ENCODE results near the gene TUBA1B. TPM values are rescaled to one million over a fixed set of nuclear protein-coding genes. Genes with fewer than 3 reads are reported as not detected.
A peak's percentile ranks its signal among the peaks of the same experiment; 100 is the strongest.

Gene TUBA1B
- total RNA-seq, 1 donor from 2014 or later, result 739 TPM

GRCh38 chr12:49104822-49105221 lies 26.4 kb downstream of the TUBA1B start:
- no peak for TF ChIP-seq CTCF (IDR thresholded peaks at IDR 0.05; ENCODE audit: insufficient read depth, low read length, poor library complexity, severe bottlenecking)
- no peak overlapping the region for H3K4me3 ChIP-seq (ENCODE audit: low read depth, low read length)
- H3K27me3 ChIP-seq (ENCODE audit: control insufficient read depth, insufficient read depth, low read length), result no peaks in the 10 kb centered on the region
- peaks cover 7% of the 10 kb centered on the region for H3K36me3 ChIP-seq (ENCODE audit: control insufficient read depth, insufficient read depth, low read length)
- DNase-seq (ENCODE audit: low read depth), result no peak

- DNase-seq (ENCODE audit: low read depth), result no peak
- no peak for TF ChIP-seq CTCF (IDR thresholded peaks at IDR 0.05; ENCODE audit: insufficient read depth, low read length, poor library complexity, severe bottlenecking)
- Histone ChIP-seq H3K27me3 (ENCODE audit: control insufficient read depth, insufficient read depth, low read length) (no peaks in the 10 kb centered on the region), H3K36me3 (ENCODE audit: control insufficient read depth, insufficient read depth, low read length) (peaks cover 6% of the 10 kb centered on the region), H3K4me3 (ENCODE audit: low read depth, low read length) (no peak overlapping the region)
Measured at GRCh38 chr12:49100380-49100779, 30.8 kb downstream of the TUBA1B start.

GRCh38 chr12:49098703-49099102 lies 32.5 kb downstream of the TUBA1B start:
- Histone ChIP-seq H3K36me3 (ENCODE audit: control insufficient read depth, insufficient read depth, low read length) (peaks cover 3% of the 10 kb centered on the region), H3K27me3 (ENCODE audit: control insufficient read depth, insufficient read depth, low read length) (peaks cover 13% of the 10 kb centered on the region), H3K4me3 (ENCODE audit: low read depth, low read length) (no peak overlapping the region)
- TF ChIP-seq CTCF (IDR thresholded peaks at IDR 0.05; ENCODE audit: insufficient read depth, low read length, poor library complexity, severe bottlenecking), result no peak
- DNase-seq (ENCODE audit: low read depth), result no peak

- Histone ChIP-seq H3K4me3 (ENCODE audit: low read depth, low read length) (no peak overlapping the region), H3K36me3 (ENCODE audit: control insufficient read depth, insufficient read depth, low read length) (peaks cover 3% of the 10 kb centered on the region), H3K27me3 (ENCODE audit: control insufficient read depth, insufficient read depth, low read length) (peaks cover 16% of the 10 kb centered on the region)
- peak; percentile 78 for TF ChIP-seq CTCF (IDR thresholded peaks at IDR 0.05; ENCODE audit: insufficient read depth, low read length, poor library complexity, severe bottlenecking)
- DNase-seq (ENCODE audit: low read depth), result no peak
Measured at GRCh38 chr12:49098035-49098451, 33.2 kb downstream of the TUBA1B start.

GRCh38 chr12:49097381-49097780 lies 33.8 kb downstream of the TUBA1B start:
- Histone ChIP-seq H3K36me3 (ENCODE audit: control insufficient read depth, insufficient read depth, low read length) (peaks cover 3% of the 10 kb centered on the region), H3K27me3 (ENCODE audit: control insufficient read depth, insufficient read depth, low read length) (peaks cover 16% of the 10 kb centered on the region), H3K4me3 (ENCODE audit: low read depth, low read length) (no peak overlapping the region)
- TF ChIP-seq CTCF (IDR thresholded peaks at IDR 0.05; ENCODE audit: insufficient read depth, low read length, poor library complexity, severe bottlenecking), result no peak
- no peak for DNase-seq (ENCODE audit: low read depth)

GRCh38 chr12:49094975-49095365 lies 36.2 kb downstream of the TUBA1B start:
- Histone ChIP-seq H3K36me3 (ENCODE audit: control insufficient read depth, insufficient read depth, low read length) (no peaks in the 10 kb centered on the region), H3K4me3 (ENCODE audit: low read depth, low read length) (no peak overlapping the region), H3K27me3 (ENCODE audit: control insufficient read depth, insufficient read depth, low read length) (peaks cover 33% of the 10 kb centered on the region)
- no peak for DNase-seq (ENCODE audit: low read depth)
- TF ChIP-seq CTCF (IDR thresholded peaks at IDR 0.05; ENCODE audit: insufficient read depth, low read length, poor library complexity, severe bottlenecking), result no peak

Data from kidney epithelial cell (primary cell).